GM12873 (cell line): ENCODE results near the gene EFNA4.

ENCODE experiments used
- TF ChIP-seq, protein P1 (sequence below): IDR thresholded peaks from 2 replicates; pipeline ENCODE4 v1.5.1; 2012; ENCODE audit warnings: low read depth, mild to moderate bottlenecking, moderate library complexity, low read length, control low read depth; ENCODE audit not compliant: insufficient read depth; ENCODE audit errors: missing control alignments

EFNA4 gene

DNA sequence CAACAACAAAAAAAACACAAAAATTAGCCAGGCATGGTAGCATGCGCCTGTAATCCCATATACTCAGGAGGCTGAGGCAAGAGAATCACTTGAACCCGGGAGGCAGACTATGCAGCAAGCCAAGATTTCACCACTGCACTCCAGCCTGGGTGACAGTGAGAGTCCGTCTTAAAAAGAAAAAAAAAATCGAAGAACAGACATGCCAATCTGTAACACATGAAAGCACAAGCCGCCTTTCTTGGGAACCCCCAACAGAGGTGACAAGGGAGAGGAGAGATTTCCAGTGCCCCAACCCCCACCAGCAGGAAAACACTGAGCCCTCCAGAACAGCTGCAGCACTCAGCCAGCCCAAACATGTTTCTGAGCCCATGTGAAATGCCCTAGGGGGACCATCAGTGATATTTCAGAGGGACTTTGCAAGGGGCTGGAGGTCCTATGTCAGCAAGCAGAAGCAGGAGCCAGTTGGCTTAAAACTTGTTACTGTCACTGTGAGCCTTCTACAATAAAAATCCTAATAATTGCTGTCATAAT, 50.0 kb downstream of the EFNA4 start:
- TF ChIP-seq, protein P1, sequence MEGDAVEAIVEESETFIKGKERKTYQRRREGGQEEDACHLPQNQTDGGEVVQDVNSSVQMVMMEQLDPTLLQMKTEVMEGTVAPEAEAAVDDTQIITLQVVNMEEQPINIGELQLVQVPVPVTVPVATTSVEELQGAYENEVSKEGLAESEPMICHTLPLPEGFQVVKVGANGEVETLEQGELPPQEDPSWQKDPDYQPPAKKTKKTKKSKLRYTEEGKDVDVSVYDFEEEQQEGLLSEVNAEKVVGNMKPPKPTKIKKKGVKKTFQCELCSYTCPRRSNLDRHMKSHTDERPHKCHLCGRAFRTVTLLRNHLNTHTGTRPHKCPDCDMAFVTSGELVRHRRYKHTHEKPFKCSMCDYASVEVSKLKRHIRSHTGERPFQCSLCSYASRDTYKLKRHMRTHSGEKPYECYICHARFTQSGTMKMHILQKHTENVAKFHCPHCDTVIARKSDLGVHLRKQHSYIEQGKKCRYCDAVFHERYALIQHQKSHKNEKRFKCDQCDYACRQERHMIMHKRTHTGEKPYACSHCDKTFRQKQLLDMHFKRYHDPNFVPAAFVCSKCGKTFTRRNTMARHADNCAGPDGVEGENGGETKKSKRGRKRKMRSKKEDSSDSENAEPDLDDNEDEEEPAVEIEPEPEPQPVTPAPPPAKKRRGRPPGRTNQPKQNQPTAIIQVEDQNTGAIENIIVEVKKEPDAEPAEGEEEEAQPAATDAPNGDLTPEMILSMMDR: no peak

DNA sequence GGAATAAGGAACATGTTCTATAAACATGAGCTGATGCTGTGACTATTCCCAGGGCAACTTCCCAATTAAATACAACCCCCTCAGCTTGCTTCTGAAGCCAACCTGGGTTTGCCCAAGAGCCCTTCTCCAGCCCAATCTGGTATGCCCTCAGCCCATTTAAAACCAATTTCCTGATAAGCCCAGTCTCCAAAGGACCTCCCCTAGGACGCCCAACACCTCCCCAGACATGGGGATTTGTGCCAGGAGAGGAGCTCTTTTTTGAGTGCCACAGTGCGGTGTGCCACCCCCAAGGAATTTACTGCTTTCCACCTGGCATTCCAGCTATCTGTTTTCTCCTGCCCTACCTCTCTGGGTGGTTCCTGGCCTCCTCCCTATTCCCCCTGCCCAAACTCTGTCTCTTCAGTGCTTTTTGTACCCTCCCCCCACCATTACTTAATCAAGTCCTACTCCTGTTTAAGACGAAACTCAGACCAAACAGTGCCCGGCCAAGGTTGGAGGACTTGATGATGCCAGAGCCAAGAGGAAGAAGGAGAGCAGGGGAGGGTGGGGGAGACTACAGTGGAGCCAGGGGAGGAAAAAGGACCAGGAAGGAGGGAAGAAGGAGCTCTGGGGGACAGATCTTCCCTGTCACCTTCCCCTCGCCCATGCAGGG, 52.7 kb downstream of the EFNA4 start:
- TF ChIP-seq, protein P1: no peak

DNA sequence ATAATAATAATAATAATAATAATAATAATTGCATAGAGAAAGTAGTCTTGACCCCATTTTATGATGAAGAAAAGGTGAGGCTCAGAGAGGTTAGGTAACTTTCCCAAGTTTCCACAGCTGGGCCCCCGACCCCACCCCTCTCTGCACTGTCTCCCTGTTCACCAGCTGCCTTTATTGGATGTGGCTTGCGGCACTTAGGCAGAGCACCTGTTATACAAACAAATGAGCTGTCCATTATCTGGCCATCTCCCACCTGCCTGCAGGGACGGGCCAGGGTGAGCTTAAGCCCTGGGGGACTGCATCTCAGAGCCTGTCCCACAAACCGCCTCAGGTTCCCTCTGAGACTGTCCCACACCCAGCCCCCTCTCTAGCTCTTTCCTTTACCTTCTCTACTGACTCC, 54.1 kb downstream of the EFNA4 start:
- TF ChIP-seq, protein P1: no peak
